Activated CD4-positive, alpha-beta T cell treated with anti-CD3 and anti-CD28 coated beads for 48 hours (primary cell): Measurements from ENCODE around the gene NTN4.
A peak's percentile ranks its signal among the peaks of the same experiment; 100 is the strongest.
"Not testable (repeated sequence)": the region's sequence is repeated elsewhere in the genome, so short reads cannot be mapped to it uniquely, and the experiment has no call there.

Experiments
- DNase-seq: peaks from one replicate; pipeline ENCODE4 v3.0.0-alpha.2; 2020

The NTN4 gene

GRCh38 chr12:95790033-95790916 is at the start of gene NTN4:
NTN4 (minus strand) TSS chr12:95790764; CDS start chr12:95790309, 455 bp downstream.
- peak; percentile 24 for DNase-seq

GRCh38 chr12:95838125-95838524 is 47.6 kb upstream of the NTN4 start:
- DNase-seq: no peak

- DNase-seq: no peak
Observed at GRCh38 chr12:95837240-95838038, 46.9 kb upstream of the NTN4 start.

- DNase-seq: no peak
Observed at GRCh38 chr12:95836630-95837239, 46.2 kb upstream of the NTN4 start.

DNA sequence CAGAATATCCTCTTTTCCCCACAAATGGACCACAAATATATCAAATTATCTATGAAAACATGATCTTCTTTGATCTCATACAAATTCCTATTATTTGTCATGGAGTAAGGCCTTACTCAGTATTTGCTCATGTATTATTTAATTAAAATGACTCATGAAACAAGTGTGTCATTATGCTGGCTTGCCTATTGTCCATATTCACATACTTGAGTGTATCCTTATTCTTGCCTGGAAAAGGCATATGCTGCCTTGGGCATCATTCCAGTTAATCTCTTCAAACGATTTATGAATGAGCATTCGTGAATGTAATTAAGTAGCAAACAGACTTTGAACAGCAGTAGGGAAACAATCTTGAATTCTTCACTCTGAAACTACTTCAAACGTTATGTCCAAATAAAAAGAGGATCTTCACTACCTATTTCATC is 45.6 kb upstream of the NTN4 start:
- no peak for DNase-seq

- DNase-seq: no peak
Observed at GRCh38 chr12:95834572-95834971, 44.0 kb upstream of the NTN4 start.

- no peak for DNase-seq
Observed at GRCh38 chr12:95830335-95831089, 39.9 kb upstream of the NTN4 start.

DNA sequence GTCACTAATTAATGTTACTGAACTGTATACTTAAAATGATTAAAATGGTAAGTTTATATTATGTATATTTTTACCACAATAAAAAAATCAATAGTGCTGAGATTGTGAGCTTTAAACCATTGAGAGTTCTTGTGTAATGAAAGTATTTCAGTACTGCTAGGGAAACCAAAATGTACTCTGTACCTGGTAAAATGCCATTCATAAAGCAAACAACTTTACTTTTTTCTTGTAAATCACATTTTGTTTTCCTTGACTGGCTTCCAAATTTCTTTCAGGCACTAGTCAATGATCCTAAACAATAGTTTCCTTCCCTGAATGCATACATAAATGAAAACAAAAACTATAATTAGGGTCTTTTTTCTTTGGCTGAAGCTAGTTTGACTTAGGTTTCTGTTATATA is 38.8 kb upstream of the NTN4 start:
- DNase-seq: no peak

GRCh38 chr12:95820096-95820703 is 29.6 kb upstream of the NTN4 start:
- DNase-seq: no peak

DNA sequence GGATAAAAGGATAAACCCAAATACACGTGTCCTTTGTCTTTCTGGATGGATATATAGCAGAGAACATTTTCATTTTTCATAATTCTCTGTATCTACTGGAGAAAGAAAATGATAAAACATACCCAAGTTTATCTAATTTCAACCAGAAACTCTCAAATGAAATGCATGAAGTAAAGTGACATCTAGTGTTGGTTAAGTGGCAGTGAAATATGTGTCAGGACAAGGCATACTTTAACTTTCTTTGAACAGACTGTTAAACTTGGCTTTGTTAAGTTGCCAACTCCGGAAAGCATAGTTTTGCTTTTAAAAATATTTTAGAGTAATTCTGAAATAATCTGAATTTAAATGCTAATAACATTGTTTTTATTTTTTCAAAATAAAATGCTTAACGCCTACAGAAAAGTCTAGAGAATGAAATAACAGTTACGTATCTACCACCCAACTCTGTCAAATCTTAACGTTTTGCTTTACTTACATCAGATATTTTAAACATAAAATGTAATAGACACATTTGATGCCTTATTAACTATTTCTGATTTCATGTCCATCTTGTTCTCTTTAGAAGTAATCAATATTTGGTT is 25.2 kb upstream of the NTN4 start:
- no peak for DNase-seq

DNA sequence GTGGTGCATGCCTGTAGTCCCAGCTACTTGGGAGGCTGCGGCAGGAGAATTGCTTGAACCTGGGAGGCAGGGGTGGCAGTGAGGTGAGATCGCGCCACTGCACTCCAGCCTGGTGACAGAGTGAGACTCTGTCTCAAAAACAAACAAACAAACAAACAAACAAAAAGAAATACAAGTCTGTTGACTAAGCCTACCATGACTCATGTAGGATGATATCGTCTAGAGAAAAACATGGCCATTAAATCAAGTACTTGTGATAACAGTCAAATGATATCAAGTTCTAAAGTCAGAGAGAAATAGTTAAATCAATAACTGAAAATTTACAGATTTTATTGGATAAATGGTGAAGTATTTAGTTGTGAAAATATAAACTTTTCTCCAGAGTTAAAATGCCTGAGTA is 21.6 kb upstream of the NTN4 start:
- DNase-seq: not testable (repeated sequence)

GRCh38 chr12:95810411-95810810 is 19.8 kb upstream of the NTN4 start:
- no peak for DNase-seq

GRCh38 chr12:95809000-95809680 is 18.6 kb upstream of the NTN4 start:
- no peak for DNase-seq

DNA sequence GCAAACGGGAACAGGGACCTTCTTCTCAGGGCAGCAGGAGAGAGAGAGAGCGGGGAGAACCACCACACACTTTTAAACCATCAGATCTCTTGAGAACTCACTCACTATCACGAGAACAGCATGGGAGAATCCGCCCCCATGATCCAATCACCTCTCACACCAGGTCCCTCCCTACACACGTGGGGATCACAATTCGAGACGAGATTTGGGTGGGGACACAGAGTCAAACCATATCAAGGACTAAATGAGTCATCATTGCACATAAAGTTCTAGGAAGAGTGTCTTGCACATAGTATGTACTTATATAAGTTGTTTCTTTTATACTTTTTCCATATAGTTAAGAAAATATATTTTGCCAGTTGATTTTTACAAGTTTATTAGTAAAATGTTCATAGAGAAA is 17.6 kb upstream of the NTN4 start:
- DNase-seq: no peak

GRCh38 chr12:95805864-95806671 is 15.5 kb upstream of the NTN4 start:
- DNase-seq: no peak

GRCh38 chr12:95804291-95804690 is 13.7 kb upstream of the NTN4 start:
- no peak for DNase-seq

DNA sequence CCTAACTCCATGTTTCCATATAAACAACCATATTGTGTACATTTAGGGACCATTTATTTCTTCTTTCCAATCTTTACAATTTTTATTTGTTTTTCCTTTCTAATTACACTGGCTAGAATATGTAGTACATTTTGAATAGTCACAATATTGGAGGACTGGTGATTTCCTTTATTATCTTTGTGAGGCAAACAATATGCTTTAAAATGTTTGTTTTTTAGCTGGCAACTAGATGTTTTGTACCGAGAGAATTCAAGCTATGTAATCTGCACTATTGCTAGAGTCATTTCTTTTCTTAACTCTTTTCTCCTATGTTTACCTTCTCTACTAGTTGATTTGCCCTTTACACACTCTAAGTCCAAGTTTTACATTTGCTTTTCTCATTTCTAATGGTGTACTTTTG is 13.3 kb upstream of the NTN4 start:
- DNase-seq: no peak

- DNase-seq: no peak
Observed at GRCh38 chr12:95802482-95803270, 12.1 kb upstream of the NTN4 start.

- no peak for DNase-seq
Observed at GRCh38 chr12:95796982-95797289, 6.4 kb upstream of the NTN4 start.
